ENCODE results near the gene TMEM52.

GRCh38 chr1:1941868-1942752, 23.0 kb upstream of the TMEM52 start:
- no peak for TF ChIP-seq CTCF (IDR thresholded peaks at IDR 0.05)
- no peak for TF ChIP-seq POLR2A (IDR thresholded peaks at IDR 0.05)
